H9 (cell line): ENCODE data around the gene KRTAP4-6. TPM values are rescaled to one million over a fixed set of nuclear protein-coding genes. Genes with fewer than 3 reads are reported as not detected.

Experiments
- DNase-seq: peaks from one replicate; pipeline ENCODE4 v3.0.0-alpha.2; 2017
- H2AFZ ChIP-seq: one replicate; pipeline ENCODE4 v1.6.1; 2013; ENCODE audit warnings: mild to moderate bottlenecking, low read length, control low read depth, moderate library complexity
- H2AK5ac ChIP-seq: 2 replicates; pipeline ENCODE4 v1.6.1; 2013; ENCODE audit warnings: low read length, control low read depth, mixed read lengths; ENCODE audit not compliant: insufficient read length
- H2BK120ac ChIP-seq: one replicate; pipeline ENCODE4 v1.6.1; 2013; ENCODE audit warnings: low read depth, mild to moderate bottlenecking, low read length, control low read depth, inconsistent platforms; ENCODE audit not compliant: poor library complexity, severe bottlenecking
- H2BK12ac ChIP-seq: 2 replicates; pipeline ENCODE4 v1.6.1; 2013; ENCODE audit warnings: low read length, control low read depth, mixed read lengths, low read depth; ENCODE audit not compliant: insufficient read length
- H2BK15ac ChIP-seq: 2 replicates; pipeline ENCODE4 v1.6.1; 2013; ENCODE audit warnings: low read depth, low read length, control low read depth
- H2BK20ac ChIP-seq: one replicate; pipeline ENCODE4 v1.6.1; 2013; ENCODE audit warnings: low read depth, mild to moderate bottlenecking, low read length, control low read depth, inconsistent platforms; ENCODE audit not compliant: poor library complexity, severe bottlenecking
- H2BK5ac ChIP-seq: 2 replicates; pipeline ENCODE4 v1.6.1; 2013; ENCODE audit warnings: low read length, control low read depth, mixed read lengths; ENCODE audit not compliant: insufficient read length
- H3K14ac ChIP-seq: 2 replicates; pipeline ENCODE4 v1.6.1; 2013; ENCODE audit warnings: low read length, control low read depth; ENCODE audit not compliant: insufficient read depth
- H3K18ac ChIP-seq: 2 replicates; pipeline ENCODE4 v1.6.1; 2013; ENCODE audit warnings: low read depth, mild to moderate bottlenecking, mixed read lengths, low read length, control low read depth; ENCODE audit not compliant: insufficient read length
- H3K23ac ChIP-seq: 2 replicates; pipeline ENCODE4 v1.6.1; 2013; ENCODE audit warnings: low read length, control low read depth, mixed read lengths, low read depth; ENCODE audit not compliant: insufficient read length
- H3K23me2 ChIP-seq: 2 replicates; pipeline ENCODE4 v1.6.1; 2013; ENCODE audit warnings: low read depth, mild to moderate bottlenecking, mixed read lengths, low read length, control low read depth; ENCODE audit not compliant: insufficient read length, poor library complexity, severe bottlenecking
- H3K27ac ChIP-seq: 2 replicates; pipeline ENCODE4 v1.5.1; 2013; ENCODE audit warnings: low read length, control low read depth, mixed read lengths, low read depth; ENCODE audit not compliant: insufficient read length
- H3K27me3 ChIP-seq: 2 replicates; pipeline ENCODE4 v1.6.1; 2013; ENCODE audit warnings: low read length, control low read depth, inconsistent platforms; ENCODE audit not compliant: insufficient read depth
- H3K4ac ChIP-seq: 2 replicates; pipeline ENCODE4 v1.6.1; 2013; ENCODE audit warnings: low read depth, mild to moderate bottlenecking, control low read depth, inconsistent platforms, low read length, moderate library complexity
- H3K4me1 ChIP-seq: 2 replicates; pipeline ENCODE4 v1.6.1; 2013; ENCODE audit warnings: low read length, control low read depth, inconsistent platforms; ENCODE audit not compliant: insufficient read depth
- H3K4me2 ChIP-seq: 2 replicates; pipeline ENCODE4 v1.6.1; 2013; ENCODE audit warnings: low read length, control low read depth, mixed read lengths; ENCODE audit not compliant: insufficient read length, insufficient read depth
- H3K56ac ChIP-seq: 2 replicates; pipeline ENCODE4 v1.6.1; 2013; ENCODE audit warnings: low read depth, mild to moderate bottlenecking, mixed read lengths, low read length, control low read depth; ENCODE audit not compliant: insufficient read length
- H3K79me1 ChIP-seq: 2 replicates; pipeline ENCODE4 v1.6.1; 2013; ENCODE audit warnings: low read depth, mild to moderate bottlenecking, moderate library complexity, low read length, control low read depth, inconsistent platforms; ENCODE audit not compliant: insufficient read depth, poor library complexity, severe bottlenecking
- H3K79me2 ChIP-seq: 2 replicates; pipeline ENCODE4 v1.6.1; 2013; ENCODE audit warnings: low read length, control low read depth, inconsistent platforms; ENCODE audit not compliant: insufficient read depth
- H3K9ac ChIP-seq: 2 replicates; pipeline ENCODE4 v1.6.1; 2013; ENCODE audit warnings: low read length, control low read depth, mixed read lengths; ENCODE audit not compliant: insufficient read length; ENCODE audit errors: extremely low read depth
- H3K9me3 ChIP-seq: one replicate; pipeline ENCODE4 v1.6.1; 2013; ENCODE audit warnings: low read depth, low read length, inconsistent platforms; ENCODE audit not compliant: control insufficient read depth
- H3T11ph ChIP-seq: one replicate; pipeline ENCODE4 v1.6.1; 2013; ENCODE audit warnings: mild to moderate bottlenecking, low read length, control low read depth, inconsistent platforms
- H4K20me1 ChIP-seq: one replicate; pipeline ENCODE4 v1.6.1; 2013; ENCODE audit not compliant: control insufficient read depth, insufficient read length, insufficient read depth
- H4K5ac ChIP-seq: 2 replicates; pipeline ENCODE4 v1.6.1; 2013; ENCODE audit warnings: low read depth, mild to moderate bottlenecking, mixed read lengths, low read length, control low read depth; ENCODE audit not compliant: insufficient read length
- H4K8ac ChIP-seq: replicated peaks from 2 replicates; pipeline ENCODE4 v1.6.1; 2013; ENCODE audit warnings: low read length, control low read depth, mixed read lengths, low read depth; ENCODE audit not compliant: insufficient read length
- H4K91ac ChIP-seq: 2 replicates; pipeline ENCODE4 v1.6.1; 2013; ENCODE audit warnings: low read depth, mild to moderate bottlenecking, moderate library complexity, mixed read lengths, low read length, control low read depth; ENCODE audit not compliant: insufficient read length
- H3K27ac Mint-ChIP-seq, 3 experiments: 2 replicates in 2 of 3; 3 replicates in 1 of 3; pipeline ENCODE4 v1.8.0; 2020 to 2021; ENCODE audit warnings: mixed read lengths in 3 of 3, mild to moderate bottlenecking in 1 of 3, moderate library complexity in 1 of 3
- H3K27me3 Mint-ChIP-seq: 2 replicates; pipeline ENCODE4 v1.8.0; 2021; ENCODE audit warnings: low read depth, mild to moderate bottlenecking, moderate library complexity, mixed read lengths
- H3K36me3 Mint-ChIP-seq, 3 experiments: 2 replicates in 2 of 3; 3 replicates in 1 of 3; pipeline ENCODE4 v1.8.0; 2020 to 2021; ENCODE audit warnings: low read depth in 3 of 3, mixed read lengths in 3 of 3; ENCODE audit not compliant: insufficient read depth in 1 of 3
- H3K4me1 Mint-ChIP-seq, 2 experiments: 2 replicates each; pipeline ENCODE4 v1.8.0; 2020; ENCODE audit warnings: mixed read lengths in 2 of 2
- H3K4me3 Mint-ChIP-seq, 2 experiments: 2 replicates in 1 of 2; 3 replicates in 1 of 2; pipeline ENCODE4 v1.8.0; 2020 to 2021; ENCODE audit warnings: mild to moderate bottlenecking in 2 of 2, mixed read lengths in 2 of 2, moderate library complexity in 1 of 2
- H3K9me3 Mint-ChIP-seq, 2 experiments: 2 replicates in 1 of 2; 3 replicates in 1 of 2; pipeline ENCODE4 v1.8.0; 2020; ENCODE audit warnings: mild to moderate bottlenecking in 2 of 2, mixed read lengths in 2 of 2, moderate library complexity in 1 of 2
- WGBS: extraction: QIAGEN DNeasy Blood & Tissue Kit; methylation state at CpG from one replicate; pipeline ENCODE4 v1.1.7; 2013; ENCODE audit warnings: missing lambda C conversion rate, low lambda C conversion rate, mixed read lengths; ENCODE audit not compliant: insufficient read length; ENCODE audit errors: extremely low coverage; 5-methylcytosine and 5-hydroxymethylcytosine counted together
- total RNA-seq: library from RNA; stranded (reverse); gene quantifications from 2 replicates; pipeline ENCODE4 v1.2.1, GENCODE V29; 2021
- TF ChIP-seq, protein P1 (sequence below): fragments of 200-600 bp; sonication (generic); conservative IDR thresholded peaks from 3 replicates; pipeline ENCODE4 v1.8.0; 2021; ENCODE audit warnings: antibody characterized with exemption, mild to moderate bottlenecking

The KRTAP4-6 gene
- total RNA-seq, 1 experiment from 2014 or later, result not detected

GRCh38 chr17:41168121-41168520, 27.8 kb upstream of the KRTAP4-6 start, which contains the start of gene KRTAP4-3:
TSS of gene KRTAP4-3 (minus strand) at chr17:41168221. CDS start at chr17:41168172, 49 bp downstream.
- Histone ChIP-seq H3T11ph (no peak within 1 kb of the TSS), H3K9ac (no peak within 1 kb of the TSS), H3K27ac (no peak within 1 kb of the TSS), H2AFZ (no peak within 1 kb of the TSS), H4K91ac (no peak within 1 kb of the TSS), H3K23me2 (no peaks in the 10 kb centered on the region), H3K4me1 (no peaks in the 10 kb centered on the region), H3K9me3 (no peaks in the 10 kb centered on the region), H3K79me1 (no peaks in the 10 kb centered on the region), H2AK5ac (no peak within 1 kb of the TSS), H3K23ac (no peak within 1 kb of the TSS), H2BK12ac (no peak within 1 kb of the TSS), H3K14ac (no peak within 1 kb of the TSS), H2BK5ac (no peak within 1 kb of the TSS), H4K20me1 (no peaks in the 10 kb centered on the region), H3K56ac (no peak within 1 kb of the TSS), H2BK20ac (no peak within 1 kb of the TSS), H4K5ac (no peak within 1 kb of the TSS), H3K4ac (no peak within 1 kb of the TSS), H2BK15ac (no peak within 1 kb of the TSS), H2BK120ac (no peak within 1 kb of the TSS), H3K18ac (no peak within 1 kb of the TSS), H3K79me2 (no peaks in the 10 kb centered on the region), H3K27me3 (no peaks in the 10 kb centered on the region), H3K4me2 (no peak within 1 kb of the TSS), H4K8ac (no peak within 1 kb of the TSS)
- no CpG with 5 or more reads among the region's 1 CpG for WGBS
- TF ChIP-seq, protein P1, sequence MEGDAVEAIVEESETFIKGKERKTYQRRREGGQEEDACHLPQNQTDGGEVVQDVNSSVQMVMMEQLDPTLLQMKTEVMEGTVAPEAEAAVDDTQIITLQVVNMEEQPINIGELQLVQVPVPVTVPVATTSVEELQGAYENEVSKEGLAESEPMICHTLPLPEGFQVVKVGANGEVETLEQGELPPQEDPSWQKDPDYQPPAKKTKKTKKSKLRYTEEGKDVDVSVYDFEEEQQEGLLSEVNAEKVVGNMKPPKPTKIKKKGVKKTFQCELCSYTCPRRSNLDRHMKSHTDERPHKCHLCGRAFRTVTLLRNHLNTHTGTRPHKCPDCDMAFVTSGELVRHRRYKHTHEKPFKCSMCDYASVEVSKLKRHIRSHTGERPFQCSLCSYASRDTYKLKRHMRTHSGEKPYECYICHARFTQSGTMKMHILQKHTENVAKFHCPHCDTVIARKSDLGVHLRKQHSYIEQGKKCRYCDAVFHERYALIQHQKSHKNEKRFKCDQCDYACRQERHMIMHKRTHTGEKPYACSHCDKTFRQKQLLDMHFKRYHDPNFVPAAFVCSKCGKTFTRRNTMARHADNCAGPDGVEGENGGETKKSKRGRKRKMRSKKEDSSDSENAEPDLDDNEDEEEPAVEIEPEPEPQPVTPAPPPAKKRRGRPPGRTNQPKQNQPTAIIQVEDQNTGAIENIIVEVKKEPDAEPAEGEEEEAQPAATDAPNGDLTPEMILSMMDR, result no peak
- H3K36me3 Mint-ChIP-seq, result no peaks in the 10 kb centered on the region
- DNase-seq, result no peak
- no peak within 1 kb of the TSS; a peak in 1 of 7 replicates for H3K27ac Mint-ChIP-seq
- H3K4me3 Mint-ChIP-seq, result no peak within 1 kb of the TSS
- no peaks in the 10 kb centered on the region; a peak in 1 of 5 replicates for H3K9me3 Mint-ChIP-seq
- H3K4me1 Mint-ChIP-seq, result no peaks in the 10 kb centered on the region
- H3K27me3 Mint-ChIP-seq, result no peaks in the 10 kb centered on the region; the same call in 1 of the 2 replicates
